NCI-H2196 treated with DMSO at 0.1 percent for 48 hours (cell line): ENCODE results near the gene OTUD6A.
"Not testable (repeated sequence)": the region's sequence is repeated elsewhere in the genome, so short reads cannot be mapped to it uniquely, and the experiment has no call there.

Source experiments
- DNase-seq: peaks from one replicate; lab custom pipeline; 2025; ENCODE audit not compliant: unreplicated experiment; lab: John Stamatoyannopoulos, UW

OTUD6A gene

GRCh38 chrX:70046978-70047377, 15.3 kb upstream of the OTUD6A start:
- DNase-seq, result no peak

- no peak for DNase-seq
Observed at GRCh38 chrX:70049406-70049805, 12.9 kb upstream of the OTUD6A start.

DNA sequence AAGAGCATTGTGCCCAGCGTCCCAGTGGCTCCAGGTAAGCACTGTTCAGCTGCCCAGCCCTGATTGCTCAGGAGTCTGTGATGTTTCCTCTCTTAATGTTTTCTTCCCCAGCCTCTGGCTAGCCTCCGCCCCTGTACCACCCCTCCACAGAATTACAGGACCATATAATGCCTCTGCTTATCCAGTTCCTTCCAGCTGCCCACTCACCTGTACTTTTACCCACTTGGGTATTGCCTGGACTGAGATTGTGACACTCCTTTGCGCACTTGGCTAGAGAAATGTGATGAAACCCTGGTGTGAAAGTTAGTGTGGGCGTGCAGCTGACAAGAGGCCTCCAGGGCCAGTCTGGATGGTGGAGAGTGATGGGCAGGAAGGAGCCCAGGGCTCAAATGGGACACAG, 12.3 kb upstream of the OTUD6A start, which contains the start of gene AWAT2:
TSS of gene AWAT2 (minus strand) at position 14 of the 400 bp plus-strand sequence. CDS start at position 8, 6 bp downstream.
- DNase-seq, result no peak

GRCh38 chrX:70052895-70053615, 9.2 kb upstream of the OTUD6A start:
- no peak for DNase-seq

DNA sequence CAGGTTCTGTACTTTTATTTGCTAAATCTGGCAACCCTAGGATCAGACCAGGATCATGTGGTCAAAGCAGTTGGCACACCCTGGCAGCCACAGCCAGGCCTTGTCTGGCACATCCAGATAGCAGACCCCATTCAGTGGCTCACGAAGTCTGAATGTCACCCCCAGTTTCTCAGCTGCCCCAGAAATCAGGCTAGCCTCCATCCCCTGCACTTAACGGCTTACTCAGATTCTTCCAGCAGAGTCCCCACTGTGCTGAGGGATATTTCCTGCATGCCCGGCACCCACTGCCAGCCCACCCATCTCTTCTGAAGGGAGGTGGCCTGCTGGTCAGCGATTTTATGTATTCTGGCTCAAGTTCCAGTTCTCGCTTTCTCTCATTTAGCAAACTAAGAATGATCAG, 7.9 kb upstream of the OTUD6A start:
- DNase-seq, result no peak

- no peak for DNase-seq
Observed at GRCh38 chrX:70062961-70063550, 799 bp downstream of the OTUD6A start.

- no peak for DNase-seq
Observed at GRCh38 chrX:70066646-70067045, 4.4 kb downstream of the OTUD6A start.

DNA sequence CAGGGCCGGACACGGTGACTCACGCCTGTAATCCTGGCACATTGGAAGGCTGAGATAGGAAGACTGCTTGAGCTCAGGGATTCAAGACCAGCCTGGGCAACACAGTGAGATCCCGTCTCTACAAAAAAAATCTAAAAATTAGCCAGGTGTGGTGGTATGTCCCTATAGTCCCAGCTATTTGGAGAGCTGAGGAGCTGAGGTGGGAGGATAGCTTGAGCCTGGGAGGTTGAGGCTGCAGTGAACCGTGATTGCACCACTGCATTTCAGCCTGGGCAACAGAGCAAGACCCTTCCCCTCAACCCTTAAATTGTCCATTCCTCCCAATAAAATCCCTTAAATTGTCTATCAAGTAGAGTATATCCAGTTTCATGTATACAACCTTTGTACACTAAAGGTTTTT, 17.0 kb downstream of the OTUD6A start:
- DNase-seq, result no peak

DNA sequence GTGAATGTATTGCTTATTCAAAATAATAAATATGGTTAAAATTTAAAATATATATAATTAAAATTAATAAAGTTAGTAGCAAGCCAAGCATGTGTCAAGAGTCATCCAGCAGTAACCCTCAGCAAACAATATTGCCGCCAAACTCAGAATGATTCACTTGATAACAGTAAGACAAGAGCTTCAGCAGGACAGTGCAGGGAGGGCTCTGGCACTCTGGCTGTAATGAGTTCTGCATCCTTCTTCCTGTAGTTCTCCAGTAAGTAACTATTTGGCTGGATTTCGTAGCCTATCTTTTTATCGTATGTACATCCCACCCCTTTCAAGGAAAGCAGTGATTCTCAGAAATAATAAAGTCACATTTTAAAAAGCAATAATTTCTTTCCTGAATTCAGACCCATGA, 17.6 kb downstream of the OTUD6A start:
- DNase-seq, result no peak

GRCh38 chrX:70082723-70083122, 20.5 kb downstream of the OTUD6A start:
- DNase-seq, result no peak

DNA sequence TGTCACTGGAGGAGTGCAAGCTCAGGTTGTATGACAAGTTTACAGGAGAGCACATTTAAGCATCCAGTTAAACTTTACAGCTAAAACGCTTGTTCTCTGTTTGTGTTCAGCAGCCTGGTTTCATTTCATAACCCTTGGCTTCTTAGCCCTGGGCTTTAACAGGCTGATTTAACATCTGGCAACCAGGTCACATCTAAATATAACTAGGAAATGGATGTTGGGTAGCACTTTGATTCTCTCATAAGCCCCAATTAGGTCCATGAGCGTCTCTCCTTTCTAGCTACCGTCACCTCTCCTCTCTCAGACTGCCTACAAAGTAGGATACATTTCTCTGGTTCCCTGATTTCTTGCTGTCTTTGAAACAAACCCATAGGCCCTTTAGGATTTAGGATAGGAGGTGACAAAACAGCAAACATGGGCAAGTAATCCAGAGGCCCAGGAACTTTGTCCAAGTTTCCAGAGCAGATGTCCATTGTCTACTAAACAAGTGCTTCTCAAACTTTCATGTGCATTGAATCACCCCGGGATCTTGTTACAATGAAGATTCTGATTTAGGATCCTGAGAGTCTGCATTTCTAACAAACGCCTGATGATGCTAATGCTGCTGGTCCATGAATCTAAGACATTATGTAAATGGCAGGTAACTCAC, 22.5 kb downstream of the OTUD6A start:
- no peak for DNase-seq

GRCh38 chrX:70087857-70088630, 25.8 kb downstream of the OTUD6A start:
- DNase-seq, result peak; percentile 1

- DNase-seq, result no peak
Observed at GRCh38 chrX:70088751-70089150, 26.5 kb downstream of the OTUD6A start.

GRCh38 chrX:70089604-70090297, 27.5 kb downstream of the OTUD6A start:
- DNase-seq, result no peak

DNA sequence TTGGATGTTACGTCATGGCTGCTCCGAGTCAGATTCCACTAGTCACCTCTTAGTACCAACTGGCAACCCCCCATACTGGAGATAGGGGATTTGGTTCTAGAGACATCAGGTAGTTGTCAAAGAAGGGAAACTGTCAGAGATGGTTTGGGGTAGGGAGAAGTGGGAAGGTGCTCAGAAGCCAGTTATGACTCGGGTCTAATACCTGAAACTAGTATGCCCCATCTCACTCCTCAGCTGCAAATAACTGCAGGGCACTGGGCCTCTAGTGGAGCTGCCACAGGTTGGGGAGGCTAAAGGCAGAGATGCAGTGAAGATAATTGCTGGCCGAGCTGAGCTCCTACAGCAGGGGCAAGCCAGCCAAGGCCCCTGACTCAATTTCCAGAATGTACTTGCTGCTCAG, 30.0 kb downstream of the OTUD6A start:
- DNase-seq, result no peak

DNA sequence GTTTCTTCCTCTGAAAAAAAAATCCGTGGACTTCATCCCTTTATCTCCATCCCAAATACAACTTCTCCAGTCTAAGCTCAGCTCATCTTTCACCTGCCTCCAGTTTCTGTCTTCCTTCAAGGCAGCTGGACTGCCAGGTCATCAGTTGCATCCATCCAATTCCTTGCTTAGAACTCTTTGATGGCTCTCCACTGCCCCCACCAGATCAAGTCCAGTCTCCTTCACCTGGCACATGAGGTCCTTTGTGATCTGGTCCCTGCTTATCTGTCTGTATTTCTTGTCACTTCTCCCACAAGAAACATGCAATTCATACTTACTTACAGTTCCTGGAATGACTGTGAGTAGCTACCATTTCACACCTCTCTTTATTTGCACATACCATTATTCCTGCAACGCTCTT, 33.8 kb downstream of the OTUD6A start:
- no peak for DNase-seq

DNA sequence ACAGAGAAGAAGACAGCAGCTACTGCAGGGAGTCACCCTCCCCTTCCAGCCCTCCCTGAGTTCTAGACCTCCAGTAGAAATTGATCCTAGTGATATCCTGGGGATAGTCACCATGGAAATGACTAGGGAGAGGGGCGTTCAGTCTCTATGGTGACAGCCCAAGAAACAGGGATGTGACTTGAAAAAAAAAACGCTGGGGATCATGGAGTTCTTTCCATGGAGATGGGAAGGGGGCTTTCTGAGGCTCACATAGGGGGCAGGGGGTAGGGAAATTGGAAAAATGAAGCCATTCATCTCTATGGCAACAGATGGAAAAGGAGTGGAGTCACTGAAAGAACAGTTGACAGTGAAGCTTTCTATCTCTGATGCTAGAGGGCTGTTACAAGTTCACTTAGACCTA, 43.0 kb downstream of the OTUD6A start:
- no peak for DNase-seq

GRCh38 chrX:70111436-70112026, 49.3 kb downstream of the OTUD6A start:
- not testable (repeated sequence) for DNase-seq
